Testis (tissue), 2 donors: Measurements from ENCODE around the gene GRIA1.

Experiments used
- CTCF ChIP-seq, 3 experiments: fragments of 450-650 bp in 2 of 3; fragments of 200-600 bp in 1 of 3; sonication (generic) in 1 of 3; IDR thresholded peaks; one replicate each; pipeline ENCODE4 v1.5.1; 2016 to 2019; ENCODE audit warnings: antibody characterized with exemption in 3 of 3, mild to moderate bottlenecking in 2 of 3, moderate library complexity in 1 of 3
- POLR2A ChIP-seq: fragments of 450-650 bp; IDR thresholded peaks from one replicate; pipeline ENCODE4 v1.6.1; 2017; ENCODE audit warnings: antibody characterized with exemption, mild to moderate bottlenecking, moderate library complexity

DNA sequence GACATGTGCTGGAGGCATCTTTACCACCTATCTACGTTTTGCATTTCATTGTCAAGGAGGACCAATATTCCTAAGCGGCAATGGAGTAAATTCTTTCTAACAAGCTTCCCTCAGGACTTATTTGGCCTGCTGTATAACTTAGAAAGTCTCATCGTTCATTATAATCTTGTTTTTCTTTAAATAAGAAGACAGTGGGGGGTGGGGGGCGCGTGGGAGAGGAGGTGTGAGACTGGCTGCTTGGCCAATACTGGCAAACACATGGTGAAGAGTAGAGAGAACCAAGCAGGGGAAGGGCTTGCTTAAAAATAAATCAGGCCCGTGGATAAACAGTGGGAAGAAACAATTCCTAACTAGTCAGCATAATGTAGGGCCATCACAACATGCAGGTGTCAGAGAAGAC is 217.2 kb downstream of the GRIA1 start:
- TF ChIP-seq CTCF (IDR thresholded peaks at IDR 0.05) (no peak), POLR2A (no peak)
